Smooth muscle cell of the umbilical artery (primary cell): Measurements from ENCODE around the gene DSTN. TPM values are rescaled to one million over a fixed set of nuclear protein-coding genes. Genes with fewer than 3 reads are reported as not detected.

Source experiments
- total RNA-seq: library from RNA; depleted of rRNA; stranded (reverse); fragments of >200 nt; gene quantifications from 2 replicates; pipeline ENCODE4 v1.2.3, GENCODE V29; 2014

Gene DSTN
- total RNA-seq, result 358 and 370 TPM in 2 replicates

DNA sequence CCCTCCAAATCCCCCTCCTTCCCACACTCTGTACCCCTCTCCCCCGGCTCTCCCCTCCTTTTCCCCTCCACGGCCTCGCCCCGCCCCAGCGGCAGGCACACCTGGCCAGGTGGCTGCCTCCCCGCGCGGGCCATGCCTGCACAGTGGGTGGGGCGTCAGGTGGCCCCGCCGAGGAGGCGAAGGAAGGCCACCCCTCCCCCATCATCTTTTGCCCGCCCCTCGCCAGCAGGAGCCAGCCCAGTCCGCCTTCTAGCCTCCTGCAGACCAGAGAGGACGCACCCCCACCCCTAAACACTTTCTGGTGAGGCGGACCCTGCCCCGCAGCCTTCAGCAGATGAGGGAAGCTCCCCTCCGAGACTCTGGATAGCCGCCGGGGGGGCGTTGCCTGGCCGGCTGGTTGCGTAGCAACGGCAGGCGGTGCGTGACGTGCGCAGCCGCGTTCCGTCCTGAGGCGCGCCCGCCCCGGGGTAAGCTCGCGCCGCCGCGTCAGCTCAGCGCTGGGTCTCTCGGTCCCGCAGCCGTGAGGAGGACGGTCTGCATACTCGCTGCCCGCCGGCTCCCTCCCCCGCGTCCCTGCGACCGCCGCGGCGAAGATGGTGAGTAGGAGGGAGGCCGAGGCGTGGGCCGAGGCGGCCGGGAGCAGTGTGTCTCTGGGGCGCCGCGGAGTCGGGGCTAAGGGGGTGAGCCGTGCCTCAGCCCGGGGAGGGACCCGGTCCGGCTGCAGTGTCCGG is at the start of gene DSTN:
DSTN (plus strand) TSS at position 460 of the 731 bp plus-strand sequence; CDS start at position 594, 134 bp downstream.

DNA sequence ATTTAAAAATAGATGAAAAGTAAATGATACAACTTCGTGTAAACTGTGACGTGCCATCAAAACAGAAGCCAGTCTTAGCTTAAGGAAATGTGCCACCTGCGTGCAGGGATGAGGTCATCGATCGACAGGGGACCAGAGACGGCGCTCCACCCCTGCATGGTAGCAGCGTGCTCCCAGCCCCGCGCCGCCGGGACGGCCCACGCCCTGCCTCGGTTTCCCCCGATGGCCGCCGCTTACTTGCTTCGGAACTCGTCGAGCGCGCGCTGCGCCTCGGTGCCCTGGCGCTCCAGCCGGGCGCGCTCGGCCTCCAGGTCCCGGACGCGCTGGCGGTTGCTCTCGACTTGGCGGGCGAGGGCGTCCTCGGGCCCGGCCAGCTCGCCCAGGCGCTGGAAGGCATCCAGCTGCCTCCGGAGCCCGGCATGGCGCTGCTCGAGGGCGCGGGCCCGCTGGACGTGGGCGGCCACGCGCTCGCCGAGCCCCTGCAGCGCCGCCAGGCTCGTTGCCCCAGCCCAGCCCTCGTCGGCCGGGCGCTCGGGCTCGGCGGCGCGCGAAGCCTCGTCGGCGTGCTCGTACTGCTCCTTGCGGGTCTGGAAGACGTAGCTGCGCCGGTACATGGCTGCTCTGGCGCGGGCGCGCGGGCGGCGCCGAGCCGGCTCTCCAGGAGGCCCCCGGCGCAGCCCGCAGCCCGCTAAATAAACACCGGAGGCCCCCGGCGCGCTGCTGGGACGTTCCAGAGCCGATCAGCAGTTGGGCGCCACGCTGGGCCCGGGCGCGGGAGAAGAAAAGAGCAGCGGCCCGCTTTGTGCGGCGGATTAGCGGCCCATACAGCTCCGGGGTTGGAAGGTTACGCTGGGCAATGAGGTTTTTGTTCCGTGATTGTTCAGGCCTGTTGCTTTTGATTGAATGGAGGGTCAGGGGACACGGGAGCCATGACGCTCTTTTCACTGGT is 38.9 kb upstream of the DSTN start, which contains the start of gene BFSP1:
BFSP1 (minus strand) TSS at position 664 of the 949 bp plus-strand sequence; CDS start at position 614, 50 bp downstream.

Other genes starting within 250 kb of the DSTN start
- gene BFSP1, start 38.7 kb upstream of the DSTN start, total RNA-seq, result 1.0 and 3.6 TPM in 2 replicates
- 293 and 478 TPM in 2 replicates for gene RRBP1, start 112.2 kb downstream of the DSTN start, total RNA-seq
- gene BANF2, start 129.9 kb downstream of the DSTN start, total RNA-seq, result not detected in 2 replicates